NCI-H1417 treated with DMSO at 0.1 percent for 48 hours (cell line): ENCODE data around the gene APOA5.
"Not testable (repeated sequence)": the region's sequence is repeated elsewhere in the genome, so short reads cannot be mapped to it uniquely, and the experiment has no call there.

Source experiments
- DNase-seq: peaks from one replicate; lab custom pipeline; 2025; lab: John Stamatoyannopoulos, UW

APOA5 gene, protein sequence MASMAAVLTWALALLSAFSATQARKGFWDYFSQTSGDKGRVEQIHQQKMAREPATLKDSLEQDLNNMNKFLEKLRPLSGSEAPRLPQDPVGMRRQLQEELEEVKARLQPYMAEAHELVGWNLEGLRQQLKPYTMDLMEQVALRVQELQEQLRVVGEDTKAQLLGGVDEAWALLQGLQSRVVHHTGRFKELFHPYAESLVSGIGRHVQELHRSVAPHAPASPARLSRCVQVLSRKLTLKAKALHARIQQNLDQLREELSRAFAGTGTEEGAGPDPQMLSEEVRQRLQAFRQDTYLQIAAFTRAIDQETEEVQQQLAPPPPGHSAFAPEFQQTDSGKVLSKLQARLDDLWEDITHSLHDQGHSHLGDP

GRCh38 chr11:116791813-116792143, at the start of gene APOA5:
Gene APOA5, minus strand, starts transcription at chr11:116791879. Its CDS starts 19 bp downstream, at chr11:116791860.
- no peak for DNase-seq

GRCh38 chr11:116840746-116841296, 49.1 kb upstream of the APOA5 start:
- no peak for DNase-seq

GRCh38 chr11:116840224-116840745, 48.6 kb upstream of the APOA5 start:
- no peak for DNase-seq

- no peak for DNase-seq
Measured at GRCh38 chr11:116838321-116839084, 46.8 kb upstream of the APOA5 start.

DNA sequence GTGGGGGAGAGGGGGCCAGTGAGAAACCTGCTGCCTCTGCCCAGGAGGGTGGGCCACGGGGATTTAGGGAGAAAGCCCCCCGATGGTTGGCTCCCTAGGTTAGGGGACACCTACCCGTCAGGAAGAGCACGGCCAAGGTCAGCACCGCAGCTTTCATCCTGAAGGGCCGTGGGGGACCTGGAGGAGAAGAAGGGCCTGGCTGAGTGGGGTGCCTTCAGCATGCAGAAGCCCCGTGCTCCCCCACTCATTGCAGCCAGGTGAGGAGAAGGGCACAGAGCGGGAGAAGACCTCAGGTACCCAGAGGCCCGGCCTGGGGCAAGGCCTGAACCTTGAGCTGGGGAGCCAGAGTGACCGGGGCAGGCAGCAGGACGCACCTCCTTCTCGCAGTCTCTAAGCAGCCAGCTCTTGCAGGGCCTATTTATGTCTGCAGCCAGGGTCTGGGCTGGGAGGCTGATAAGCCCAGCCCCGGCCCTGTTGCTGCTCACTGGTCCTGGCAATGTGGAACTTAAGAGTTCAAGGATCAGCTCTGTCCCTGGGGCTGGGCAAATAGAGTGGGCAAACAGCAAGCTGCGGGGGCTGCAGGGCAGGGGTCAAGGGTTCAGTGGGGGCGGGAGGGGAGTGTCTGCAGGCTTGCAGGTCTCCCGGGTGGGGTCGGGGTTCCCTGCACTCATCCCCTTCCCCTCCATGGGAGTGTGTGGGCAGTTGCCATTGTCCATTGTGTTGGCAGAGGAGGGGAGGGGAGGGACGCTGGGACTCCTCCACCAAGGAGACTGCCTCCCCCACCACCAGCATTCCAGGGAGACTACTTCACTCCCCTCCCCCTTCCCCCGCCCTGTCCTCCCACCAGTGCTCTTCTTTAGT, 45.8 kb upstream of the APOA5 start, which contains the start of gene APOA1:
APOA1 (minus strand) TSS at position 392 of the 861 bp plus-strand sequence; CDS start at position 157, 235 bp downstream.
- DNase-seq, result no peak

- no peak for DNase-seq
Measured at GRCh38 chr11:116836632-116836991, 44.9 kb upstream of the APOA5 start.

- peak; percentile 89 for DNase-seq
Measured at GRCh38 chr11:116835791-116836631, 44.3 kb upstream of the APOA5 start.

DNA sequence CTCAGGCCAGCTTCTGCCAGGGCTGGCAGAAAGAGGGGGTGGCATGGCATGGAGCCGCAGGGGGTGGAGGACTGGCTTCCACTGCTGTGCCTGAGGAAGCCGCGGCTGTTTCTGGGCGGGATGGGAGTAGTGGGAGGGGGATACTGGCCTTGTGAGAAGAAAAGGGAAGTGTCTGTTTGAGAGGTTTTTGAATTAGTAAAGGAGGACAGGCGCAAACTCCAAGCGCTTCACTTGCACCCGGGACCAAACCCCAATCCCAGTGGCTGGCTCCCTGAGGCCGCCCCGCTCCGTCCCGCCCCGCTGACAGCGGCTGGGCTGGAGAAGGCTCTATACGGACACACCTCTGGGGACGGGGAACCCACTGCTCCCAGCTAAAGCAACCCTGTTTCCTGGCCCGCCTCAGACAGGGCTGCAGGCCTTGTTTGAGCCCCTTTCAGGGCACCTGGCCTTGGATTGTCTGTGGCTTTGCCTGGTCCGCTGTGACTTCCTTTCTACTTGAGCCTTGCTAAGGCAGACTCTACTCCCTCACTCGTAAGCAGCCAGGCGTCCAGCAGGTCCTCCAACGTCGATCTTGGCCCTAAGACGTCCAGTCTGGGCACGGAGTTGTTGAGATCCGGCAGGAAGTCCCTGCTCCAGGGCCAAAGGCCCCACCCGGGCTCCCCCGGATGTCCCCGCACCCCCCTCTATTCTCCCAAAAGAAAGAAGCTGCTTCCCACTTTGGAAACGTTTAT, 43.5 kb upstream of the APOA5 start:
- no peak for DNase-seq

DNA sequence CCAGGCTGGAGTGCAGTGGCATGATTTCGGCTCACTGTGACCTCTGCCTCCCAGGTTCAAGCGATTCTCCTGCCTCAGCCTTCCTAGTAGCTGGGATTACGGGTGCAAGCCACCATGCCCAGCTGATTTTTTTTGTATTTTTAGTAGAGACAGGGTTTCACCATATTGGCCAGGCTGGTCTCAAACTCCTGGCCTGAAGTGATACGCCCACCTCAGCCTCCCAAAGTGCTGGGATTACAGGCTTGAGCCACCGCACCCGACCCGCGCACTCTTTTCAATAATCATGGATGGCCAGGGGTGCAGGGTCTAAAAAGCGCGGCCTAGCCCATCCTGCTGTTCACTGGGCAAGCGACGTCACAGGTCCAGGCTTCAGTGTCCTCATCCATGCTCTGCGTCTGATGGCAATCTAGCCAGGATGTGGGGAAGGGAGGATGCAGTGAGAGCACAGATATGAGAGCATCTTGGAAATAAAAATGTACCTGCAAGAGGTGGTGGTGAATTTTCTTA, 42.9 kb upstream of the APOA5 start:
- DNase-seq, result not testable (repeated sequence)

- no peak for DNase-seq
Measured at GRCh38 chr11:116833816-116834534, 42.3 kb upstream of the APOA5 start.

DNA sequence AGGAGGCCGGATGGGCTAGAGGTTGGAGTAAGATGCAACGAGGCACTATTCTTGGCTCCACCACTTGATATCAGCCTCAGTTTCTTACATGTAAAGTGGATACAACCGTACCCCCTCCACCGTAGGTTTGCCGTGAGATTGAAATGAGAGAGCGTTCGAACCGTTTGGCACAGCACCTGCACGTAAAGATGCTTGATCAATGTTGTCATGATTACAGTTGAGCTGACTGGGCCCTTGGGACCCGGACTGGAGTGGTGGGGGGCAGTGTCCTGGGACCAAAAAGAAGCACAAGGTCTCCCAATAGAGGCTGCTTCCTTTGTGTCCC, 41.8 kb upstream of the APOA5 start:
- no peak for DNase-seq

DNA sequence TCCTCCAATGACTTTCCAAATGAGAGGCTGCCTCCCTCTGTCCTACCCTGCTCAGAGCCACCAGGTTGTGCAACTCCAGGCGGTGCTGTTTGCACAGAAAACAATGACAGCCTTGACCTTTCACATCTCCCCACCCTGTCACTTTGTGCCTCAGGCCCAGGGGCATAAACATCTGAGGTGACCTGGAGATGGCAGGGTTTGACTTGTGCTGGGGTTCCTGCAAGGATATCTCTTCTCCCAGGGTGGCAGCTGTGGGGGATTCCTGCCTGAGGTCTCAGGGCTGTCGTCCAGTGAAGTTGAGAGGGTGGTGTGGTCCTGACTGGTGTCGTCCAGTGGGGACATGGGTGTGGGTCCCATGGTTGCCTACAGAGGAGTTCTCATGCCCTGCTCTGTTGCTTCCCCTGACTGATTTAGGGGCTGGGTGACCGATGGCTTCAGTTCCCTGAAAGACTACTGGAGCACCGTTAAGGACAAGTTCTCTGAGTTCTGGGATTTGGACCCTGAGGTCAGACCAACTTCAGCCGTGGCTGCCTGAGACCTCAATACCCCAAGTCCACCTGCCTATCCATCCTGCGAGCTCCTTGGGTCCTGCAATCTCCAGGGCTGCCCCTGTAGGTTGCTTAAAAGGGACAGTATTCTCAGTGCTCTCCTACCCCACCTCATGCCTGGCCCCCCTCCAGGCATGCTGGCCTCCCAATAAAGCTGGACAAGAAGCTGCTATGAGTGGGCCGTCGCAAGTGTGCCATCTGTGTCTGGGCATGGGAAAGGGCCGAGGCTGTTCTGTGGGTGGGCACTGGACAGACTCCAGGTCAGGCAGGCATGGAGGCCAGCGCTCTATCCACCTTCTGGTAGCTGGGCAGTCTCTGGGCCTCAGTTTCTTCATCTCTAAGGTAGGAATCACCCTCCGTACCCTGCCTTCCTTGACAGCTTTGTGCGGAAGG, 40.9 kb upstream of the APOA5 start:
- DNase-seq, result no peak

DNA sequence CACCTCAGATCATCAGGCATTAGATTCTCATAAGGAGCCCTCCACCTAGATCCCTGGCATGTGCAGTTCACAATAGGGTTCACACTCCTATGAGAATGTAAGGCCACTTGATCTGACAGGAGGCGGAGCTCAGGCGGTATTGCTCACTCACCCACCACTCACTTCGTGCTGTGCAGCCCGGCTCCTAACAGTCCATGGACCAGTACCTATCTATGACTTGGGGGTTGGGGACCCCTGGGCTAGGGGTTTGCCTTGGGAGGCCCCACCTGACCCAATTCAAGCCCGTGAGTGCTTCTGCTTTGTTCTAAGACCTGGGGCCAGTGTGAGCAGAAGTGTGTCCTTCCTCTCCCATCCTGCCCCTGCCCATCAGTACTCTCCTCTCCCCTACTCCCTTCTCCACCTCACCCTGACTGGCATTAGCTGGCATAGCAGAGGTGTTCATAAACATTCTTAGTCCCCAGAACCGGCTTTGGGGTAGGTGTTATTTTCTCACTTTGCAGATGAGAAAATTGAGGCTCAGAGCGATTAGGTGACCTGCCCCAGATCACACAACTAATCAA, 40.2 kb upstream of the APOA5 start:
- DNase-seq, result no peak

GRCh38 chr11:116830184-116830912, 38.7 kb upstream of the APOA5 start:
- DNase-seq, result no peak

DNA sequence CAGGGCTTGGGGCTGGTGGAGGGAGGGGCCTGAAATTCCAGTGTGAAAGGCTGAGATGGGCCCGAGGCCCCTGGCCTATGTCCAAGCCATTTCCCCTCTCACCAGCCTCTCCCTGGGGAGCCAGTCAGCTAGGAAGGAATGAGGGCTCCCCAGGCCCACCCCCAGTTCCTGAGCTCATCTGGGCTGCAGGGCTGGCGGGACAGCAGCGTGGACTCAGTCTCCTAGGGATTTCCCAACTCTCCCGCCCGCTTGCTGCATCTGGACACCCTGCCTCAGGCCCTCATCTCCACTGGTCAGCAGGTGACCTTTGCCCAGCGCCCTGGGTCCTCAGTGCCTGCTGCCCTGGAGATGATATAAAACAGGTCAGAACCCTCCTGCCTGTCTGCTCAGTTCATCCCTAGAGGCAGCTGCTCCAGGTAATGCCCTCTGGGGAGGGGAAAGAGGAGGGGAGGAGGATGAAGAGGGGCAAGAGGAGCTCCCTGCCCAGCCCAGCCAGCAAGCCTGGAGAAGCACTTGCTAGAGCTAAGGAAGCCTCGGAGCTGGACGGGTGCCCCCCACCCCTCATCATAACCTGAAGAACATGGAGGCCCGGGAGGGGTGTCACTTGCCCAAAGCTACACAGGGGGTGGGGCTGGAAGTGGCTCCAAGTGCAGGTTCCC, 38.0 kb upstream of the APOA5 start, which contains the start of gene APOC3:
APOC3 (plus strand) TSS at position 383 of the 659 bp plus-strand sequence. CDS start 676 bp downstream, outside the sequence.
- DNase-seq, result no peak

DNA sequence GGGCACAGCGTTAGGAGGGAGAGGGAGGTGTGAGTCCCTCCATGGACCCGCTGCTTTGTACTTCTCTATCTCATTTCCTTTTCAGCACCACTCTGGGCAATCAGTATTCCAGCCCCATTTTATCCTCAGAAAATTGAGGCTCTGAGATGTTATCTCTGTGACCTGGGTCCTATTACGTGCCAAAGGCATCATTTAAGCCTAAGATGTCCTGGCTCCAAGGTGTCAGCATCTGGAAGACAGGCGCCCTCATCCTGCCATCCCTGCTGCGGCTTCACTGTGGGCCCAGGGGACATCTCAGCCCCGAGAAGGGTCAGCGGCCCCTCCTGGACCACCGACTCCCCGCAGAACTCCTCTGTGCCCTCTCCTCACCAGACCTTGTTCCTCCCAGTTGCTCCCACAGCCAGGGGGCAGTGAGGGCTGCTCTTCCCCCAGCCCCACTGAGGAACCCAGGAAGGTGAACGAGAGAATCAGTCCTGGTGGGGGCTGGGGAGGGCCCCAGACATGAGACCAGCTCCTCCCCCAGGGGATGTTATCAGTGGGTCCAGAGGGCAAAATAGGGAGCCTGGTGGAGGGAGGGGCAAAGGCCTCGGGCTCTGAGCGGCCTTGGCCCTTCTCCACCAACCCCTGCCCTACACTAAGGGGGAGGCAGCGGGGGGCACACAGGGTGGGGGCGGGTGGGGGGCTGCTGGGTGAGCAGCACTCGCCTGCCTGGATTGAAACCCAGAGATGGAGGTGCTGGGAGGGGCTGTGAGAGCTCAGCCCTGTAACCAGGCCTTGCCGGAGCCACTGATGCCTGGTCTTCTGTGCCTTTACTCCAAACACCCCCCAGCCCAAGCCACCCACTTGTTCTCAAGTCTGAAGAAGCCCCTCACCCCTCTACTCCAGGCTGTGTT, 37.2 kb upstream of the APOA5 start:
- no peak for DNase-seq
